ENCODE results near the gene RUNX2. TPM values are rescaled to one million over a fixed set of nuclear protein-coding genes. Genes with fewer than 3 reads are reported as not detected.

RUNX2 gene
- total and polyA plus RNA-seq, 2 experiments from 2014 or later = 1.0 to 2.1 TPM

GRCh38 chr6:45555981-45556771, 228.0 kb downstream of the RUNX2 start:
- TF ChIP-seq EZH2phosphoT487 (IDR thresholded peaks at IDR 0.05; ENCODE audit: low read depth, severe bottlenecking, unreplicated experiment) (no peak), EZH2 (IDR thresholded peaks at IDR 0.05; ENCODE audit: borderline replicate concordance) (no peak)
- TF ChIP-seq, protein P1, sequence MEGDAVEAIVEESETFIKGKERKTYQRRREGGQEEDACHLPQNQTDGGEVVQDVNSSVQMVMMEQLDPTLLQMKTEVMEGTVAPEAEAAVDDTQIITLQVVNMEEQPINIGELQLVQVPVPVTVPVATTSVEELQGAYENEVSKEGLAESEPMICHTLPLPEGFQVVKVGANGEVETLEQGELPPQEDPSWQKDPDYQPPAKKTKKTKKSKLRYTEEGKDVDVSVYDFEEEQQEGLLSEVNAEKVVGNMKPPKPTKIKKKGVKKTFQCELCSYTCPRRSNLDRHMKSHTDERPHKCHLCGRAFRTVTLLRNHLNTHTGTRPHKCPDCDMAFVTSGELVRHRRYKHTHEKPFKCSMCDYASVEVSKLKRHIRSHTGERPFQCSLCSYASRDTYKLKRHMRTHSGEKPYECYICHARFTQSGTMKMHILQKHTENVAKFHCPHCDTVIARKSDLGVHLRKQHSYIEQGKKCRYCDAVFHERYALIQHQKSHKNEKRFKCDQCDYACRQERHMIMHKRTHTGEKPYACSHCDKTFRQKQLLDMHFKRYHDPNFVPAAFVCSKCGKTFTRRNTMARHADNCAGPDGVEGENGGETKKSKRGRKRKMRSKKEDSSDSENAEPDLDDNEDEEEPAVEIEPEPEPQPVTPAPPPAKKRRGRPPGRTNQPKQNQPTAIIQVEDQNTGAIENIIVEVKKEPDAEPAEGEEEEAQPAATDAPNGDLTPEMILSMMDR (IDR thresholded peaks at IDR 0.05; ENCODE audit: poor library complexity) = no peak
- Histone ChIP-seq H3K27me3 (no peaks in the 10 kb centered on the region), H4K20me1 (ENCODE audit: insufficient read depth, poor library complexity, severe bottlenecking) (no peaks in the 10 kb centered on the region), H3K4me1 (ENCODE audit: insufficient read depth) (peaks cover 18% of the 10 kb centered on the region), H3K9me2 (replicated peaks; ENCODE audit: insufficient read depth) (no peaks in the 10 kb centered on the region), H3K27ac (peak overlapping the region; percentile 68), H3K4me2 (peak overlapping the region; percentile 70), H2AFZ (no peak overlapping the region), H3K36me3 (replicated peaks; ENCODE audit: insufficient read depth, low read depth) (no peaks in the 10 kb centered on the region), H3K4me3 (no peak overlapping the region), H3K79me2 (no peaks in the 10 kb centered on the region), H3K9me3 (ENCODE audit: low read depth) (no peaks in the 10 kb centered on the region)
- WGBS (ENCODE audit: low lambda C conversion rate, missing lambda C conversion rate) = 30% methylated on average over 14 of the region's 14 CpGs
- peak; percentile 37 for DNase-seq (ENCODE audit: low spot score)

DNA sequence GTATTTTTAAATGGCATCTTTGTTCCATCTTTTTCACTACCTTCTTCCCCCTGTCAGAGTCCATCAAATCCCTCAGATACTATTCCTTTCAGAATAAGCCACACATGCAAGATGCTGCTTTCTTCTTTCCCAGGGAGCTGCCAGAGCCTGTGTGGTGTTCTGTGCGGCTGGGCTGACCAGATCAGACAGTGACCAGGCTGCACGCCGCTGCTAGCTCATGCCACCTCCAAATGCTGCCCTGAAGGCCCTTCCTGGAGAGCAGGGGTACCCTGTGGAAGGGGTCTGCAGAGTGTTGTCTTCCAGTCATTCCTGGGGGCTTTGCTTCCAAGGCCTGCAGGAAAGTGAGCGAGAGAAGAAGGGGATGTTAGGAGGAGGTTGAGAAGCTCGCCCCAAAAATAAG, 228.7 kb downstream of the RUNX2 start:
- Histone ChIP-seq H3K9me3 (ENCODE audit: low read depth) (no peaks in the 10 kb centered on the region), H3K36me3 (replicated peaks; ENCODE audit: insufficient read depth, low read depth) (no peaks in the 10 kb centered on the region), H2AFZ (no peak overlapping the region), H3K27me3 (no peaks in the 10 kb centered on the region), H3K4me3 (no peak overlapping the region), H3K9me2 (replicated peaks; ENCODE audit: insufficient read depth) (no peaks in the 10 kb centered on the region), H3K79me2 (no peaks in the 10 kb centered on the region), H3K27ac (peak overlapping the region; percentile 68), H3K4me1 (ENCODE audit: insufficient read depth) (peaks cover 18% of the 10 kb centered on the region), H4K20me1 (ENCODE audit: insufficient read depth, poor library complexity, severe bottlenecking) (no peaks in the 10 kb centered on the region), H3K4me2 (peak overlapping the region; percentile 70)
- TF ChIP-seq, protein P1 (IDR thresholded peaks at IDR 0.05; ENCODE audit: poor library complexity) = no peak
- no peak for TF ChIP-seq EZH2 (IDR thresholded peaks at IDR 0.05; ENCODE audit: borderline replicate concordance)
- TF ChIP-seq EZH2phosphoT487 (IDR thresholded peaks at IDR 0.05; ENCODE audit: low read depth, severe bottlenecking, unreplicated experiment) = no peak
- WGBS (ENCODE audit: low lambda C conversion rate, missing lambda C conversion rate) = 80% methylated on average over 5 of the region's 5 CpGs
- no peak for DNase-seq (ENCODE audit: low spot score)

- no peak overlapping the region for H3K4me2 ChIP-seq
- TF ChIP-seq EZH2phosphoT487 (IDR thresholded peaks at IDR 0.05; ENCODE audit: low read depth, severe bottlenecking, unreplicated experiment) (no peak), EZH2 (IDR thresholded peaks at IDR 0.05; ENCODE audit: borderline replicate concordance) (no peak)
- TF ChIP-seq, protein P1 (IDR thresholded peaks at IDR 0.05; ENCODE audit: poor library complexity) = no peak
- no peaks in the 10 kb centered on the region for H3K9me2 ChIP-seq (replicated peaks; ENCODE audit: insufficient read depth)
- no peaks in the 10 kb centered on the region for H3K27me3 ChIP-seq
- H4K20me1 ChIP-seq (ENCODE audit: insufficient read depth, poor library complexity, severe bottlenecking) = no peaks in the 10 kb centered on the region
- no peak for DNase-seq (ENCODE audit: low spot score)
- H3K9me3 ChIP-seq (ENCODE audit: low read depth) = no peaks in the 10 kb centered on the region
- no peaks in the 10 kb centered on the region for H3K36me3 ChIP-seq (replicated peaks; ENCODE audit: insufficient read depth, low read depth)
- H2AFZ ChIP-seq = no peak overlapping the region
- H3K4me1 ChIP-seq (ENCODE audit: insufficient read depth) = peaks cover 18% of the 10 kb centered on the region
- 89% methylated on average over 2 of the region's 2 CpGs for WGBS (ENCODE audit: low lambda C conversion rate, missing lambda C conversion rate)
- H3K79me2 ChIP-seq = no peaks in the 10 kb centered on the region
- H3K4me3 ChIP-seq = no peak overlapping the region
- H3K27ac ChIP-seq = no peak overlapping the region
Measured at GRCh38 chr6:45557454-45557853, 229.3 kb downstream of the RUNX2 start.

Measured in hepatocyte (in vitro differentiated cells).